GM23338 (cell line): ENCODE measurements around the gene ATOSA. TPM values are rescaled to one million over a fixed set of nuclear protein-coding genes. Genes with fewer than 3 reads are reported as not detected.

Experiments
- ATAC-seq: fragments of 200-7000 bp; cut with Tn5 transposase; 3 replicates; pipeline ENCODE4 v1.9.1; 2020
- DNase-seq: peaks from one replicate; pipeline ENCODE4 v3.0.0-alpha.2; 2015; ENCODE audit warnings: low spot score
- H2AFZ ChIP-seq: fragments of 200-600 bp; sonication (generic); 2 replicates; pipeline ENCODE4 v1.8.0; 2016; ENCODE audit warnings: antibody characterized with exemption, mild to moderate bottlenecking, moderate library complexity
- H3F3A ChIP-seq: fragments of 200-600 bp; sonication (generic); replicated peaks from 2 replicates; pipeline ENCODE4 v1.8.0; 2017; ENCODE audit warnings: antibody characterized with exemption, mixed run types, low read depth
- H3K27ac ChIP-seq: fragments of 200-600 bp; sonication (generic); 2 replicates; pipeline ENCODE4 v1.6.1; 2016; ENCODE audit warnings: low read depth
- H3K27me3 ChIP-seq: fragments of 200-600 bp; sonication (generic); 2 replicates; pipeline ENCODE4 v1.8.0; 2016; ENCODE audit warnings: mild to moderate bottlenecking, mixed run types, moderate library complexity; ENCODE audit not compliant: insufficient read depth
- H3K36me3 ChIP-seq: fragments of 200-600 bp; sonication (generic); 2 replicates; pipeline ENCODE4 v1.8.0; 2016; ENCODE audit warnings: mild to moderate bottlenecking; ENCODE audit not compliant: insufficient read depth
- H3K4me1 ChIP-seq: fragments of 200-600 bp; sonication (generic); 2 replicates; pipeline ENCODE4 v1.8.0; 2016; ENCODE audit warnings: mild to moderate bottlenecking, moderate library complexity; ENCODE audit not compliant: insufficient read depth
- H3K4me2 ChIP-seq: fragments of 200-600 bp; sonication (generic); 2 replicates; pipeline ENCODE4 v1.7.1; 2017; ENCODE audit warnings: mixed run types
- H3K4me3 ChIP-seq: fragments of 200-600 bp; sonication (generic); 2 replicates; pipeline ENCODE4 v1.6.1; 2016; ENCODE audit warnings: mixed run types
- H3K79me2 ChIP-seq: fragments of 200-600 bp; sonication (generic); replicated peaks from 2 replicates; pipeline ENCODE4 v1.8.0; 2017; ENCODE audit warnings: mild to moderate bottlenecking; ENCODE audit not compliant: insufficient read depth
- H3K9me2 ChIP-seq: fragments of 200-600 bp; sonication (generic); 2 replicates; pipeline ENCODE4 v1.8.0; 2017; ENCODE audit not compliant: insufficient read depth
- H4K20me1 ChIP-seq: fragments of 200-600 bp; sonication (generic); replicated peaks from 2 replicates; pipeline ENCODE4 v1.8.0; 2017; ENCODE audit warnings: mild to moderate bottlenecking; ENCODE audit not compliant: insufficient read depth
- H3K27ac Mint-ChIP-seq: 2 replicates; pipeline ENCODE4 v1.8.0; 2020; ENCODE audit warnings: inconsistent platforms, mild to moderate bottlenecking, moderate library complexity, mixed read lengths
- H3K27me3 Mint-ChIP-seq: 3 replicates; pipeline ENCODE4 v1.8.0; 2022; ENCODE audit warnings: low read depth, mild to moderate bottlenecking, moderate library complexity, mixed read lengths, inconsistent platforms; ENCODE audit not compliant: insufficient read depth, poor library complexity
- H3K36me3 Mint-ChIP-seq: 3 replicates; pipeline ENCODE4 v1.8.0; 2021; ENCODE audit warnings: low read depth, mild to moderate bottlenecking, inconsistent platforms, moderate library complexity, mixed read lengths
- H3K4me1 Mint-ChIP-seq: 3 replicates; pipeline ENCODE4 v1.8.0; 2020; ENCODE audit warnings: mild to moderate bottlenecking, inconsistent platforms, mixed read lengths
- H3K4me3 Mint-ChIP-seq: 3 replicates; pipeline ENCODE4 v1.8.0; 2021; ENCODE audit warnings: moderate library complexity, mild to moderate bottlenecking, inconsistent platforms, mixed read lengths
- H3K9me3 Mint-ChIP-seq: 3 replicates; pipeline ENCODE4 v1.8.0; 2020; ENCODE audit warnings: moderate library complexity, mild to moderate bottlenecking, inconsistent platforms, mixed read lengths
- CREB1 ChIP-seq: fragments of 250-450 bp; sonication (Bioruptor Pico); IDR thresholded peaks from 2 replicates; pipeline ENCODE4 v1.5.0; 2020; ENCODE audit warnings: low read depth, mild to moderate bottlenecking, moderate library complexity
- EZH2 ChIP-seq: fragments of 200-600 bp; sonication (generic); IDR thresholded peaks from one replicate; pipeline ENCODE4 v1.8.0; 2017; ENCODE audit warnings: antibody characterized with exemption, mild to moderate bottlenecking, low read depth; ENCODE audit not compliant: unreplicated experiment
- EZH2phosphoT487 ChIP-seq: fragments of 200-600 bp; sonication (generic); IDR thresholded peaks from one replicate; pipeline ENCODE4 v1.8.1; 2018; ENCODE audit warnings: antibody characterized with exemption; ENCODE audit not compliant: unreplicated experiment
- JUNB ChIP-seq: IDR thresholded peaks from one replicate; pipeline ENCODE4 v1.6.1; 2016; ENCODE audit warnings: antibody characterized with exemption; ENCODE audit not compliant: unreplicated experiment
- NANOG ChIP-seq: IDR thresholded peaks from 2 replicates; pipeline ENCODE4 v1.6.1; 2016; ENCODE audit warnings: antibody characterized with exemption, borderline replicate concordance
- POLR2AphosphoS5 ChIP-seq: IDR thresholded peaks from 2 replicates; pipeline ENCODE4 v1.6.1; 2016; ENCODE audit warnings: antibody characterized with exemption, low read depth
- STAT1 ChIP-seq: IDR thresholded peaks from one replicate; pipeline ENCODE4 v1.6.1; 2016; ENCODE audit warnings: antibody characterized with exemption; ENCODE audit not compliant: unreplicated experiment
- ZNF114 ChIP-seq: fragments of 250-450 bp; sonication (Bioruptor Pico); IDR thresholded peaks from 2 replicates; pipeline ENCODE4 v1.5.0; 2020; ENCODE audit warnings: mild to moderate bottlenecking, moderate library complexity
- ZNF331 ChIP-seq: fragments of 250-450 bp; sonication (Bioruptor Pico); IDR thresholded peaks from 2 replicates; pipeline ENCODE4 v1.5.0; 2020; ENCODE audit warnings: low read depth, mild to moderate bottlenecking, moderate library complexity
- polyA plus RNA-seq: library from polyadenylated mRNA; unstranded; fragments of >200 nt; fragmentation: Nextera tagmentation; extraction: Ambion mirVana; gene quantifications from 2 replicates; pipeline ENCODE4 v1.2.1, GENCODE V29; 2016
- total RNA-seq: library from RNA; depleted of rRNA; stranded (reverse); fragments of >200 nt; shearing (Covaris generic); gene quantifications from 2 replicates; pipeline ENCODE4 v1.2.3, GENCODE V29; 2014
- TF ChIP-seq, protein P1 (sequence below): IDR thresholded peaks from one replicate; pipeline ENCODE4 v1.6.1; 2018; ENCODE audit warnings: antibody characterized with exemption; ENCODE audit not compliant: unreplicated experiment
- TF ChIP-seq, protein P2 (sequence below): fragments of 250-450 bp; sonication (Bioruptor Pico); IDR thresholded peaks from 2 replicates; pipeline ENCODE4 v1.5.0; 2020; ENCODE audit warnings: mild to moderate bottlenecking, moderate library complexity
- TF ChIP-seq, protein P3 (sequence below): IDR thresholded peaks from 2 replicates; pipeline ENCODE4 v1.6.1; 2016; ENCODE audit warnings: antibody characterized with exemption
- TF ChIP-seq, protein P4 (sequence below), 2 experiments: fragments of 200-600 bp in 1 of 2; sonication (generic) in 1 of 2; conservative IDR thresholded peaks; 2 replicates each; pipeline versions ENCODE4 v1.5.1 to v1.6.1; 2016 to 2017; ENCODE audit warnings: antibody characterized with exemption in 2 of 2, low read depth in 2 of 2, mild to moderate bottlenecking in 2 of 2, moderate library complexity in 1 of 2

The ATOSA gene
- total and polyA plus RNA-seq, 2 experiments from 2014 or later: 6.2 to 14.0 TPM

DNA sequence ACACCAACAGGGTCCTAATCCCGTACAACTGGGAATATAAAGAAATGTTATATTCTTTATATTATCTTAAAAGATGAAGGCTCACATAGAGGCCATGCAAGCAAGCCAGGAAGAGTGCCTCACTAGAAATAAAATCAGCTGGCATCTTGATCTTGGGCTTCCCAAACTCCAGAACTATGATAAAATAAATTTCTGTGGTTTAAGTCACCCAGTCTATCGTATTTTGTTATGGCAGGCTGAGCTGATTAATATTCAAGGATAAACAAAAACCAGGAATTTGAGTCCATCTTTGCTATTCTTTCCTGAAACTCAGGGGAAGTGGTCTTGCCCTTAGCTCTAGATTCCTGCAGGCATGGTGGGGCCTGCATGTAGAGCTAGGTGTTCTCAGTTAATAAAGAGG, 42.7 kb downstream of the ATOSA start:
- no peak overlapping the region for H3K4me3 Mint-ChIP-seq
- Histone ChIP-seq H3K4me3 (no peak overlapping the region), H3K9me2 (no peaks in the 10 kb centered on the region), H3K36me3 (no peaks in the 10 kb centered on the region), H3F3A (no peaks in the 10 kb centered on the region), H3K27me3 (no peaks in the 10 kb centered on the region), H3K4me2 (no peak overlapping the region), H3K4me1 (no peaks in the 10 kb centered on the region), H4K20me1 (no peaks in the 10 kb centered on the region), H3K27ac (no peak overlapping the region), H2AFZ (no peak overlapping the region), H3K79me2 (no peaks in the 10 kb centered on the region)
- H3K4me1 Mint-ChIP-seq: no peaks in the 10 kb centered on the region; the same call in 2 of the 3 replicates
- H3K9me3 Mint-ChIP-seq: no peaks in the 10 kb centered on the region
- no peaks in the 10 kb centered on the region for H3K27me3 Mint-ChIP-seq
- TF ChIP-seq, protein P1, sequence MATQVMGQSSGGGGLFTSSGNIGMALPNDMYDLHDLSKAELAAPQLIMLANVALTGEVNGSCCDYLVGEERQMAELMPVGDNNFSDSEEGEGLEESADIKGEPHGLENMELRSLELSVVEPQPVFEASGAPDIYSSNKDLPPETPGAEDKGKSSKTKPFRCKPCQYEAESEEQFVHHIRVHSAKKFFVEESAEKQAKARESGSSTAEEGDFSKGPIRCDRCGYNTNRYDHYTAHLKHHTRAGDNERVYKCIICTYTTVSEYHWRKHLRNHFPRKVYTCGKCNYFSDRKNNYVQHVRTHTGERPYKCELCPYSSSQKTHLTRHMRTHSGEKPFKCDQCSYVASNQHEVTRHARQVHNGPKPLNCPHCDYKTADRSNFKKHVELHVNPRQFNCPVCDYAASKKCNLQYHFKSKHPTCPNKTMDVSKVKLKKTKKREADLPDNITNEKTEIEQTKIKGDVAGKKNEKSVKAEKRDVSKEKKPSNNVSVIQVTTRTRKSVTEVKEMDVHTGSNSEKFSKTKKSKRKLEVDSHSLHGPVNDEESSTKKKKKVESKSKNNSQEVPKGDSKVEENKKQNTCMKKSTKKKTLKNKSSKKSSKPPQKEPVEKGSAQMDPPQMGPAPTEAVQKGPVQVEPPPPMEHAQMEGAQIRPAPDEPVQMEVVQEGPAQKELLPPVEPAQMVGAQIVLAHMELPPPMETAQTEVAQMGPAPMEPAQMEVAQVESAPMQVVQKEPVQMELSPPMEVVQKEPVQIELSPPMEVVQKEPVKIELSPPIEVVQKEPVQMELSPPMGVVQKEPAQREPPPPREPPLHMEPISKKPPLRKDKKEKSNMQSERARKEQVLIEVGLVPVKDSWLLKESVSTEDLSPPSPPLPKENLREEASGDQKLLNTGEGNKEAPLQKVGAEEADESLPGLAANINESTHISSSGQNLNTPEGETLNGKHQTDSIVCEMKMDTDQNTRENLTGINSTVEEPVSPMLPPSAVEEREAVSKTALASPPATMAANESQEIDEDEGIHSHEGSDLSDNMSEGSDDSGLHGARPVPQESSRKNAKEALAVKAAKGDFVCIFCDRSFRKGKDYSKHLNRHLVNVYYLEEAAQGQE: no peak
- TF ChIP-seq EZH2 (no peak), ZNF114 (no peak), STAT1 (no peak), POLR2AphosphoS5 (no peak), NANOG (no peak), CREB1 (CRISPR knock-in tag) (no peak), ZNF331 (CRISPR knock-in tag) (no peak), JUNB (no peak), EZH2phosphoT487 (no peak)
- TF ChIP-seq, protein P2, sequence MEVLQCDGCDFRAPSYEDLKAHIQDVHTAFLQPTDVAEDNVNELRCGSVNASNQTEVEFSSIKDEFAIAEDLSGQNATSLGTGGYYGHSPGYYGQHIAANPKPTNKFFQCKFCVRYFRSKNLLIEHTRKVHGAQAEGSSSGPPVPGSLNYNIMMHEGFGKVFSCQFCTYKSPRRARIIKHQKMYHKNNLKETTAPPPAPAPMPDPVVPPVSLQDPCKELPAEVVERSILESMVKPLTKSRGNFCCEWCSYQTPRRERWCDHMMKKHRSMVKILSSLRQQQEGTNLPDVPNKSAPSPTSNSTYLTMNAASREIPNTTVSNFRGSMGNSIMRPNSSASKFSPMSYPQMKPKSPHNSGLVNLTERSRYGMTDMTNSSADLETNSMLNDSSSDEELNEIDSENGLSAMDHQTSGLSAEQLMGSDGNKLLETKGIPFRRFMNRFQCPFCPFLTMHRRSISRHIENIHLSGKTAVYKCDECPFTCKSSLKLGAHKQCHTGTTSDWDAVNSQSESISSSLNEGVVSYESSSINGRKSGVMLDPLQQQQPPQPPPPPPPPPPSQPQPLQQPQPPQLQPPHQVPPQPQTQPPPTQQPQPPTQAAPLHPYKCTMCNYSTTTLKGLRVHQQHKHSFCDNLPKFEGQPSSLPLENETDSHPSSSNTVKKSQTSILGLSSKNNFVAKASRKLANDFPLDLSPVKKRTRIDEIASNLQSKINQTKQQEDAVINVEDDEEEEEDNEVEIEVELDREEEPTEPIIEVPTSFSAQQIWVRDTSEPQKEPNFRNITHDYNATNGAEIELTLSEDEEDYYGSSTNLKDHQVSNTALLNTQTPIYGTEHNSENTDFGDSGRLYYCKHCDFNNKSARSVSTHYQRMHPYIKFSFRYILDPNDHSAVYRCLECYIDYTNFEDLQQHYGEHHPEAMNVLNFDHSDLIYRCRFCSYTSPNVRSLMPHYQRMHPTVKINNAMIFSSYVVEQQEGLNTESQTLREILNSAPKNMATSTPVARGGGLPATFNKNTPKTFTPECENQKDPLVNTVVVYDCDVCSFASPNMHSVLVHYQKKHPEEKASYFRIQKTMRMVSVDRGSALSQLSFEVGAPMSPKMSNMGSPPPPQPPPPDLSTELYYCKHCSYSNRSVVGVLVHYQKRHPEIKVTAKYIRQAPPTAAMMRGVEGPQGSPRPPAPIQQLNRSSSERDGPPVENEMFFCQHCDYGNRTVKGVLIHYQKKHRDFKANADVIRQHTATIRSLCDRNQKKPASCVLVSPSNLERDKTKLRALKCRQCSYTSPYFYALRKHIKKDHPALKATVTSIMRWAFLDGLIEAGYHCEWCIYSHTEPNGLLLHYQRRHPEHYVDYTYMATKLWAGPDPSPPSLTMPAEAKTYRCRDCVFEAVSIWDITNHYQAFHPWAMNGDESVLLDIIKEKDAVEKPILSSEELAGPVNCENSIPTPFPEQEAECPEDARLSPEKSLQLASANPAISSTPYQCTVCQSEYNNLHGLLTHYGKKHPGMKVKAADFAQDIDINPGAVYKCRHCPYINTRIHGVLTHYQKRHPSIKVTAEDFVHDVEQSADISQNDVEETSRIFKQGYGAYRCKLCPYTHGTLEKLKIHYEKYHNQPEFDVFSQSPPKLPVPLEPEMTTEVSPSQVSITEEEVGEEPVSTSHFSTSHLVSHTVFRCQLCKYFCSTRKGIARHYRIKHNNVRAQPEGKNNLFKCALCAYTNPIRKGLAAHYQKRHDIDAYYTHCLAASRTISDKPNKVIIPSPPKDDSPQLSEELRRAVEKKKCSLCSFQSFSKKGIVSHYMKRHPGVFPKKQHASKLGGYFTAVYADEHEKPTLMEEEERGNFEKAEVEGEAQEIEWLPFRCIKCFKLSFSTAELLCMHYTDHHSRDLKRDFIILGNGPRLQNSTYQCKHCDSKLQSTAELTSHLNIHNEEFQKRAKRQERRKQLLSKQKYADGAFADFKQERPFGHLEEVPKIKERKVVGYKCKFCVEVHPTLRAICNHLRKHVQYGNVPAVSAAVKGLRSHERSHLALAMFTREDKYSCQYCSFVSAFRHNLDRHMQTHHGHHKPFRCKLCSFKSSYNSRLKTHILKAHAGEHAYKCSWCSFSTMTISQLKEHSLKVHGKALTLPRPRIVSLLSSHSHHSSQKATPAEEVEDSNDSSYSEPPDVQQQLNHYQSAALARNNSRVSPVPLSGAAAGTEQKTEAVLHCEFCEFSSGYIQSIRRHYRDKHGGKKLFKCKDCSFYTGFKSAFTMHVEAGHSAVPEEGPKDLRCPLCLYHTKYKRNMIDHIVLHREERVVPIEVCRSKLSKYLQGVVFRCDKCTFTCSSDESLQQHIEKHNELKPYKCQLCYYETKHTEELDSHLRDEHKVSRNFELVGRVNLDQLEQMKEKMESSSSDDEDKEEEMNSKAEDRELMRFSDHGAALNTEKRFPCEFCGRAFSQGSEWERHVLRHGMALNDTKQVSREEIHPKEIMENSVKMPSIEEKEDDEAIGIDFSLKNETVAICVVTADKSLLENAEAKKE: no peak
- TF ChIP-seq, protein P3, sequence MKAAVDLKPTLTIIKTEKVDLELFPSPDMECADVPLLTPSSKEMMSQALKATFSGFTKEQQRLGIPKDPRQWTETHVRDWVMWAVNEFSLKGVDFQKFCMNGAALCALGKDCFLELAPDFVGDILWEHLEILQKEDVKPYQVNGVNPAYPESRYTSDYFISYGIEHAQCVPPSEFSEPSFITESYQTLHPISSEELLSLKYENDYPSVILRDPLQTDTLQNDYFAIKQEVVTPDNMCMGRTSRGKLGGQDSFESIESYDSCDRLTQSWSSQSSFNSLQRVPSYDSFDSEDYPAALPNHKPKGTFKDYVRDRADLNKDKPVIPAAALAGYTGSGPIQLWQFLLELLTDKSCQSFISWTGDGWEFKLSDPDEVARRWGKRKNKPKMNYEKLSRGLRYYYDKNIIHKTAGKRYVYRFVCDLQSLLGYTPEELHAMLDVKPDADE: no peak
- TF ChIP-seq, protein P4, sequence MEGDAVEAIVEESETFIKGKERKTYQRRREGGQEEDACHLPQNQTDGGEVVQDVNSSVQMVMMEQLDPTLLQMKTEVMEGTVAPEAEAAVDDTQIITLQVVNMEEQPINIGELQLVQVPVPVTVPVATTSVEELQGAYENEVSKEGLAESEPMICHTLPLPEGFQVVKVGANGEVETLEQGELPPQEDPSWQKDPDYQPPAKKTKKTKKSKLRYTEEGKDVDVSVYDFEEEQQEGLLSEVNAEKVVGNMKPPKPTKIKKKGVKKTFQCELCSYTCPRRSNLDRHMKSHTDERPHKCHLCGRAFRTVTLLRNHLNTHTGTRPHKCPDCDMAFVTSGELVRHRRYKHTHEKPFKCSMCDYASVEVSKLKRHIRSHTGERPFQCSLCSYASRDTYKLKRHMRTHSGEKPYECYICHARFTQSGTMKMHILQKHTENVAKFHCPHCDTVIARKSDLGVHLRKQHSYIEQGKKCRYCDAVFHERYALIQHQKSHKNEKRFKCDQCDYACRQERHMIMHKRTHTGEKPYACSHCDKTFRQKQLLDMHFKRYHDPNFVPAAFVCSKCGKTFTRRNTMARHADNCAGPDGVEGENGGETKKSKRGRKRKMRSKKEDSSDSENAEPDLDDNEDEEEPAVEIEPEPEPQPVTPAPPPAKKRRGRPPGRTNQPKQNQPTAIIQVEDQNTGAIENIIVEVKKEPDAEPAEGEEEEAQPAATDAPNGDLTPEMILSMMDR (conservative IDR thresholded peaks at IDR 0.05; ENCODE audit: low read depth in 2 of 2): no peak
- no peaks in the 10 kb centered on the region for H3K36me3 Mint-ChIP-seq
- no peak overlapping the region for H3K27ac Mint-ChIP-seq
- DNase-seq: no peak
- no peak for ATAC-seq
